ENCODE results near the gene ARL1. TPM values are rescaled to one million over a fixed set of nuclear protein-coding genes. Genes with fewer than 3 reads are reported as not detected.

Gene ARL1
- total RNA-seq: 56.5 and 70.8 TPM in 2 replicates

GRCh38 chr12:101407436-101408345 lies at the start of gene ARL1:
TSS of gene ARL1 (minus strand) at chr12:101407772. CDS start at chr12:101407645, 127 bp downstream.

Small RNA genes within 50 kb of the gene (small RNA-seq; reads per million reads assigned to genes)
- gene RF00019 (not detected), gene RNU6-1068P (not detected), gene RPS27P23 (not detected)

Other genes starting within 250 kb of the ARL1 start
- gene SLC5A8, start 197.5 kb downstream of the ARL1 start, total RNA-seq: not detected in 2 replicates
- gene UTP20, start 127.7 kb downstream of the ARL1 start, total RNA-seq: 19.9 and 34.2 TPM in 2 replicates
- gene SPIC, start 67.6 kb upstream of the ARL1 start, total RNA-seq: not detected in 2 replicates
- gene MYBPC1, start 187.2 kb upstream of the ARL1 start, total RNA-seq: not detected in 2 replicates

Data from vein endothelial cell (primary cell).